GM12872 (cell line): ENCODE results near the gene TGM5.

Source experiments
- TF ChIP-seq, protein P1 (sequence below): IDR thresholded peaks from 3 replicates; pipeline ENCODE4 v1.5.1; 2011; ENCODE audit warnings: low read depth, mild to moderate bottlenecking, low read length, moderate library complexity; ENCODE audit not compliant: insufficient read depth

TGM5 gene

DNA sequence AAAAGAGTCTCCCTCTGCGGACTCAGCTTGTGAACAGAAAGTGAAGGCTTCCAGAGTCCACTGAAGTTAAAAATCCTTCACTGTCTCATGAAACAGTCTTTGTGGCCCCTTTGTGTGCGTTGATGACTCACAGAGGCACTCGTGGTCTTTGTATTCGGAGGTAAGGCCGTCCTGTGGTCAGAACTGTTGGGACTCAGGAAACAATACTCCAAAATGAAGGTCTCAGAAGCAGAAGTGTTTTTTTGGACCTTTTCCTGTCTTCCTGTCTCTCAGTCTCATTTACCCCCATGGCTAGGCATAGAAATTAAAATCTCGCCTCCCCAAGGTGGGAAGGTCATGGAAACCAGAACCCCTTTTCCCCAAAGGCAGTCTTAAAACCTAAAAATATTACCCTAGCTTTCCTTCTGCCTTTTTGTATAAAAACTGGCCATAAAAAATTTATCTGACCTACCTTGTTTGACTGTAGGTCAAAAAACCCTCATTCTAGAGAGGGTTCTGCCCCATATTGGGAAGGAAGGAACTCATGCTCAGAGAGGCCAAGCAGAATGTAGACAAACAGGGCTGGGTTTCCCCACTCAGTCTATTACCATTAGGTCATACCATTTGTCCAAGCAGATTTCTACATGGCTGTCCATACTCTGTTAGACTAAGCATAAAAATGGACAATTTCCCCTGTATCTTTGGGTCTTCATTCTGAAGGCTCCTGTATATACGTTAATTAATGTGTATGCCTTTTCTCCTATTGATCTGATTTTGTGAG is 26.8 kb downstream of the TGM5 start:
- TF ChIP-seq, protein P1, sequence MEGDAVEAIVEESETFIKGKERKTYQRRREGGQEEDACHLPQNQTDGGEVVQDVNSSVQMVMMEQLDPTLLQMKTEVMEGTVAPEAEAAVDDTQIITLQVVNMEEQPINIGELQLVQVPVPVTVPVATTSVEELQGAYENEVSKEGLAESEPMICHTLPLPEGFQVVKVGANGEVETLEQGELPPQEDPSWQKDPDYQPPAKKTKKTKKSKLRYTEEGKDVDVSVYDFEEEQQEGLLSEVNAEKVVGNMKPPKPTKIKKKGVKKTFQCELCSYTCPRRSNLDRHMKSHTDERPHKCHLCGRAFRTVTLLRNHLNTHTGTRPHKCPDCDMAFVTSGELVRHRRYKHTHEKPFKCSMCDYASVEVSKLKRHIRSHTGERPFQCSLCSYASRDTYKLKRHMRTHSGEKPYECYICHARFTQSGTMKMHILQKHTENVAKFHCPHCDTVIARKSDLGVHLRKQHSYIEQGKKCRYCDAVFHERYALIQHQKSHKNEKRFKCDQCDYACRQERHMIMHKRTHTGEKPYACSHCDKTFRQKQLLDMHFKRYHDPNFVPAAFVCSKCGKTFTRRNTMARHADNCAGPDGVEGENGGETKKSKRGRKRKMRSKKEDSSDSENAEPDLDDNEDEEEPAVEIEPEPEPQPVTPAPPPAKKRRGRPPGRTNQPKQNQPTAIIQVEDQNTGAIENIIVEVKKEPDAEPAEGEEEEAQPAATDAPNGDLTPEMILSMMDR: no peak

DNA sequence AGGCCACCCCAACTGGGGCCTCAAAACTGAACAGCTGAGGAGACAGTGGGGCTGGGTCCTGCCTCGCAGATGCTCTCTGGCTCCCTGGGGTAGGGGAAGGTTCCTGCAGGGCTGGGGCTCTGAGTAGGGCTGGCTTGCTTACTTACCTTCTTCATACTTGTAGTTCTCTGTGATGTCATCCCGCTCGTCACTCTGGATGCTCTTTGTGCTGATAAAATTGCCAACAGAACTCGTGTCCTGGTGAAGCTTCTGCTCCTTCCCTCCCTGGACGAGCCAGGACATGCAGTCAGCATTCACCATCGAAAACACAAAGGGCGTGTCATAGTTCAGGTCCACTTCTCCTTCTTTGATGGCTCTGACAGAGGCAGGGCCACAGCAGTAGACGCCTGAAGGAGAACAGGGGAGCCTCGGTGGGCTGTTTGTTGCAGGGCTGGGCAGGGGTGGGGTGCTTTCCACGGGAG is 28.0 kb downstream of the TGM5 start:
- TF ChIP-seq, protein P1: no peak

DNA sequence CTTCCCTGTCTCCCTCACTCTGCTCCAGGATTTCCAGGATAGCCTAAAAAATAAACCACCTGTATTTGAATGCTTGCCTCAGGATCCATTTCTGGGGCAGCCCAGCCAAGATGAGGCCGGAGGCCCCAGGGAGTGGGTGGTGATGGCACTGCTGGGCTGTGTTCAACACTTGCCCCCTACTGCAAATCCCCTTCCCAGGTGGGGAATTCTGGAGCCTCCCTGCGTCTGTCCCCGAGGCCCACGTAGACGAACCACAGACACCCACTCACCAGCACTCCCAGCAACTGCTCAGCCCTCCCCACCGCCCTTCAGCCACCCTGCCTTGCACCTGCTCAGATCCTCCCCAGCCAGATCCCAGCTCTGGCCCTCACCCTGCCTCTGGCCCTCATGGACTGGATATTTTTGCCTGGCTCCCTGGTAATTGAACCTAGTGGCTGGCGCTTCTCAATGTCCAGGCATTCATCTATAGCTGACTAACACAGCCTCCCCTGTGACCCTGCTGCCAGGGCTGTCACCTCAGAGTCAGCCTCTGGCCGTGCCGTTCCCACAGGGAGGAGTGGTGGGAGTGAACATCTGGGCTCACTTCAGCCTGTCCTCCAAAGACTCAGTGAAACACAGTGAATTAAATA is 28.8 kb downstream of the TGM5 start:
- TF ChIP-seq, protein P1: no peak

DNA sequence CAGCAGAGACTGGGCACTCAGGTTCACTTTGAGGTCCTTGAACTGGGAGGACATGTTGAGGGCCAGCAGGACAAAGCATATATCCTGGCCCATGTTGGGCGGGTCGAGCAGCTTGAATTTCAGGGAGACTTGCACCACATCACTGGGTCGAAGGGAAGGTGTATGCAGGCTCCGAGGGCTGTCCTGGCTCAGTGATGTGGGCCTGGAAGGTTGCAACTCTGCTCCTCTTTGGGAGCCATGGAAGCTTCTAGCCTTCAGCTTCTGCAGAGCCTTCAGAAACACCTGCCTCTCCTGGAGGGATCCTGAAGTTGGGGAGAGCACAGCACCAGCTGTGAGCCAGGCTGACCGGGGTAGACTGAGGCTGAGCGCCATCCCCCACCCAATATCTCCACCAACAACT is 31.2 kb downstream of the TGM5 start:
- TF ChIP-seq, protein P1: no peak

DNA sequence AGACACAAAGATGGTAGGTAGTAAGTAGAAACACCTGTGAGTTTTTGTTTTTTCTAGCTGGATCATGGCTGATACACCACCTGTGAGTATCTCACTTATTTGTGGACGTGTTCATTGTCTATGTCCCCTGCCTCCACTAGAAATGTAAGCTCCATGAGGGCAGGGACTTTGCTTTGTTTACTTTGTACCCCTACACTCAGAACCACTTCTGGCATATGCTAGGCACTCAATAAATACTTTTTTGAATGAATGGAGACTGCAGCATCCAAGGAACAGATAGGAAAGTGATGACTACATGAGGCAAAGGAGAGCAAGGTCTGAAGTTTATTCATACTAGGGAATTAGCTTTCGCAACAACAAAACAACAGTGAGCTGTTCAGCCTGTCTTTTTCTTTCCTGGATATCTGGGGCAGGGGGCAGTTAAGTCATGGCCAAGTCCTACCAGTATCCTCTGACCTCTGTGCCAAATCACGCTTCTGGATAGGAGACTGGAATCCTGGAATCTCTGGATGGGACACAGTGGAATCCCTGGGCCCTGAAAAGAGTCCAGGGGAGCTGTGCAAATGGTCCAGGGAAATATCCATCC is 34.3 kb downstream of the TGM5 start:
- TF ChIP-seq, protein P1: no peak

DNA sequence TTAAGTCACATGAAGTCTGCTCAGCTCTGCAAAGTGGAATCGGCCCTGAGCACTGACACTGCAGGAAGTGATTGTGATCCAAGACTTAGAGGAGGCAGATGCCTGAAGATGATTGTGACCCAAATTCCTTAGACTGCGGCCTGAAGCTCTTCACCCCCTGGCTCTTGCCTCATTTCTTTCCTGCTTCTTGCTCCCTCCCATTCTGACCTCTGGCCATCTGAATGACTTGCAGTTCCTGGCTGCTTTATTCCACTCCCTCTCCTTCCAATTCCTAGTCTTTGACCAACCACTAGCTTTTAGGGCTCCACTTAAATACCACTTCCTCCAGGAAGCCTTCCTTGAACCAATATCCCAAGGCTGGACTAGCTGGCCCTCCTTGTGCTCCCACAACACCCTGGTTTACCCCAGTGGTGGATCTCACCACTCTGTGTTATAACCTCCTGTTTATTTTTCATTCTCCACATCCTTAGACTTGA is 36.0 kb downstream of the TGM5 start:
- TF ChIP-seq, protein P1: no peak

DNA sequence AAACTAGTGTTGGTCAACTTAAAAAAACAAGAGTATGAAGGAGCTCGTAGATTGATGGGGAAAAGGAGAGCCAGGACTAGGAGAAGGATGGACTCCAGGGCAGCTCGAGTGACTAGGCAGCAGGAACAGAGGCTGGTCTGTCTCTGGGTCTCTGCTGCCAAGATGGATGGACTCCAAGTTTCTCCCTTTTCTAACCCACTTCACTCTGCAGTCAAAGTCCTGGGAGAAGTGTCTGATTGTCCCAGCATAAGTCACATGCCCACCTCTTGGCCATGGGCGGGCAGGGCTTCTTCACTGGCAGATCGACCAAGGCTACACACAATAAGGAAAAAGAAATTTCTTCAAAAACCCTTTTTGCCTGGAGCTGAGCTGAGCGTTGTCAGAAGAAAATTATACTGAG is 36.8 kb downstream of the TGM5 start:
- TF ChIP-seq, protein P1: no peak
